ENCODE data around the gene PIP5K1B. TPM values are rescaled to one million over a fixed set of nuclear protein-coding genes. Genes with fewer than 3 reads are reported as not detected.

PIP5K1B gene
- total and polyA plus RNA-seq, 2 donors (not counting 1 experiment from before 2014, with no cell fraction given) = 11.8 to 24.1 TPM

- no peaks in the 10 kb centered on the region for H3K4me1 Mint-ChIP-seq
- no peak overlapping the region for H3K4me2 ChIP-seq (replicated peaks; ENCODE audit: low read depth, low read length, poor library complexity, severe bottlenecking)
- ChIA-PET CTCF (interaction anchor here (0.7 kb wide), 1 partner anchor 17 kb away, joined by 3 read pairs; no protein-coding TSS in a partner anchor), POLR2A (no interaction called here)
- intact Hi-C loops (cut with micrococcal nuclease) = no loop called here
- H3K36me3 ChIP-seq (replicated peaks in 1 of 2; ENCODE audit: control extremely low read depth in 1 of 2, control insufficient read depth in 1 of 2, extremely low read depth in 1 of 2, insufficient read depth in 2 of 2, low read length in 1 of 2) = peaks cover 2 to 26% of the 10 kb centered on the region in 2 experiments
- no peaks in the 10 kb centered on the region for H3K27me3 Mint-ChIP-seq
- H3K4me3 ChIP-seq (ENCODE audit: control extremely low read depth in 1 of 5, extremely low read depth in 1 of 5, insufficient read depth in 1 of 5, low read depth in 2 of 5, low read length in 4 of 5) = no peak overlapping the region
- no peaks in the 10 kb centered on the region for H4K20me1 ChIP-seq (ENCODE audit: control insufficient read depth, insufficient read depth, low read length, poor library complexity, severe bottlenecking)
- TF ChIP-seq CTCF (IDR thresholded peaks at IDR 0.05) (no peak), EZH2 (IDR thresholded peaks at IDR 0.05; ENCODE audit: borderline replicate concordance, insufficient read depth, low read depth, low read length, poor library complexity, severe bottlenecking) (no peak)
- H3K27me3 ChIP-seq (replicated peaks in 1 of 4; ENCODE audit: control extremely low read depth in 1 of 4, control insufficient read depth in 3 of 4, insufficient read depth in 4 of 4, low read length in 3 of 4) = no peaks in the 10 kb centered on the region
- no peak overlapping the region for H3K9ac ChIP-seq (ENCODE audit: low read length)
- H2AFZ ChIP-seq (ENCODE audit: insufficient read depth, low read depth, low read length, poor library complexity, severe bottlenecking) = no peak overlapping the region
- no peaks in the 10 kb centered on the region for H3K9me3 Mint-ChIP-seq (ENCODE audit: insufficient read depth)
- H3K27ac Mint-ChIP-seq = no peak overlapping the region
- H3K4me1 ChIP-seq (ENCODE audit: control insufficient read depth in 2 of 2, insufficient read depth in 2 of 2, low read length in 2 of 2) = no peaks in the 10 kb centered on the region
- WGBS (ENCODE audit: insufficient coverage) = 97% methylated on average over 12 of the region's 14 CpGs
- no peak overlapping the region for H3K27ac ChIP-seq (ENCODE audit: low read length in 2 of 2)
- DNase-seq (no peak), ATAC-seq (ENCODE audit: low read depth) (no peak)
- no peak overlapping the region for H3K4me3 Mint-ChIP-seq
- peaks cover 9% of the 10 kb centered on the region for H3K79me2 ChIP-seq (ENCODE audit: control insufficient read depth, insufficient read depth, low read length)
- H3K9me3 ChIP-seq (ENCODE audit: control extremely low read depth in 1 of 3, control insufficient read depth in 2 of 3, insufficient read depth in 1 of 3, low read length in 2 of 3) = no peaks in the 10 kb centered on the region
Measured at GRCh38 chr9:68827837-68828744, 123.1 kb downstream of the PIP5K1B start.

- H3K4me3 ChIP-seq (ENCODE audit: control extremely low read depth in 1 of 5, extremely low read depth in 1 of 5, insufficient read depth in 1 of 5, low read depth in 2 of 5, low read length in 4 of 5) = no peak overlapping the region
- no peak overlapping the region for H3K4me2 ChIP-seq (replicated peaks; ENCODE audit: low read depth, low read length, poor library complexity, severe bottlenecking)
- no peaks in the 10 kb centered on the region for H3K27me3 ChIP-seq (replicated peaks in 1 of 4; ENCODE audit: control extremely low read depth in 1 of 4, control insufficient read depth in 3 of 4, insufficient read depth in 4 of 4, low read length in 3 of 4)
- TF ChIP-seq CTCF (IDR thresholded peaks at IDR 0.05) = no peak
- no peak for TF ChIP-seq EZH2 (IDR thresholded peaks at IDR 0.05; ENCODE audit: borderline replicate concordance, insufficient read depth, low read depth, low read length, poor library complexity, severe bottlenecking)
- H2AFZ ChIP-seq (ENCODE audit: insufficient read depth, low read depth, low read length, poor library complexity, severe bottlenecking) = no peak overlapping the region
- intact Hi-C loops (cut with micrococcal nuclease) = no loop called here
- Mint-ChIP-seq H3K27me3 (no peaks in the 10 kb centered on the region), H3K4me1 (no peaks in the 10 kb centered on the region), H3K4me3 (no peak overlapping the region), H3K9me3 (ENCODE audit: insufficient read depth) (no peaks in the 10 kb centered on the region), H3K27ac (no peak overlapping the region)
- H3K9ac ChIP-seq (ENCODE audit: low read length) = no peak overlapping the region
- no peaks in the 10 kb centered on the region for H3K9me3 ChIP-seq (ENCODE audit: control extremely low read depth in 1 of 3, control insufficient read depth in 2 of 3, insufficient read depth in 1 of 3, low read length in 2 of 3)
- peaks cover 15% of the 10 kb centered on the region for H3K79me2 ChIP-seq (ENCODE audit: control insufficient read depth, insufficient read depth, low read length)
- ChIA-PET POLR2A (no interaction called here), CTCF (interaction anchor here (0.6 to 0.7 kb wide), 2 partner anchors 12 to 14 kb away, joined by 3 read pairs; no protein-coding TSS in a partner anchor)
- H4K20me1 ChIP-seq (ENCODE audit: control insufficient read depth, insufficient read depth, low read length, poor library complexity, severe bottlenecking) = no peaks in the 10 kb centered on the region
- H3K4me1 ChIP-seq (ENCODE audit: control insufficient read depth in 2 of 2, insufficient read depth in 2 of 2, low read length in 2 of 2) = no peaks in the 10 kb centered on the region
- no peak for DNase-seq
- H3K27ac ChIP-seq (ENCODE audit: low read length in 2 of 2) = no peak overlapping the region
- ATAC-seq (ENCODE audit: low read depth) = no peak
- peaks cover 0 to 7% of the 10 kb centered on the region in 2 experiments for H3K36me3 ChIP-seq (replicated peaks in 1 of 2; ENCODE audit: control extremely low read depth in 1 of 2, control insufficient read depth in 1 of 2, extremely low read depth in 1 of 2, insufficient read depth in 2 of 2, low read length in 1 of 2)
Measured at GRCh38 chr9:68832101-68832500, 127.1 kb downstream of the PIP5K1B start.

All from B cell (primary cell).